SK-N-SH treated with all-trans-retinoic acid at 6 μM for 48 hours (cell line): ENCODE results near the gene PCBP3.

ENCODE experiments used
- ATAC-seq: fragments of 200-7000 bp; cut with Tn5 transposase; 3 replicates; pipeline ENCODE4 v1.9.1; 2020; ENCODE audit warnings: mild to moderate bottlenecking, moderate library complexity
- ARNTL ChIP-seq: fragments of 450-650 bp; formaldehyde crosslinking; IDR thresholded peaks from 2 replicates; pipeline ENCODE4 v1.5.0; 2020; ENCODE audit warnings: low read depth, mild to moderate bottlenecking, moderate library complexity, borderline replicate concordance
- BACH2 ChIP-seq: fragments of 250-450 bp; sonication (Bioruptor Pico); IDR thresholded peaks from 2 replicates; pipeline ENCODE4 v1.9.0; 2021; ENCODE audit warnings: mild to moderate bottlenecking, borderline replicate concordance
- CSDC2 ChIP-seq: fragments of 250-450 bp; sonication (Bioruptor Pico); IDR thresholded peaks from 2 replicates; pipeline ENCODE4 v1.5.0; 2020; ENCODE audit warnings: mild to moderate bottlenecking, moderate library complexity
- ESRRG ChIP-seq: fragments of 250-450 bp; sonication (Bioruptor Pico); IDR thresholded peaks from 2 replicates; pipeline ENCODE4 v1.6.1; 2021; ENCODE audit warnings: mild to moderate bottlenecking
- GLIS3 ChIP-seq: fragments of 250-450 bp; sonication (Bioruptor Pico); IDR thresholded peaks from 2 replicates; pipeline ENCODE4 v1.5.0; 2020; ENCODE audit warnings: mild to moderate bottlenecking, moderate library complexity
- ISL1 ChIP-seq: fragments of 250-450 bp; sonication (Bioruptor Pico); IDR thresholded peaks from 2 replicates; pipeline ENCODE4 v2.1.2; 2022; ENCODE audit warnings: mild to moderate bottlenecking, moderate library complexity
- PPARA ChIP-seq: fragments of 250-450 bp; sonication (Bioruptor Pico); IDR thresholded peaks from 2 replicates; pipeline ENCODE4 v1.5.0; 2020; ENCODE audit warnings: mild to moderate bottlenecking, borderline replicate concordance
- RARB ChIP-seq: fragments of 250-450 bp; sonication (Bioruptor Pico); IDR thresholded peaks from 2 replicates; pipeline ENCODE4 v1.8.0; 2021; ENCODE audit warnings: mild to moderate bottlenecking, moderate library complexity
- SNAI2 ChIP-seq: fragments of 250-450 bp; sonication (Bioruptor Pico); IDR thresholded peaks from 2 replicates; pipeline ENCODE4 v1.5.0; 2020; ENCODE audit warnings: mild to moderate bottlenecking, moderate library complexity
- TCF4 ChIP-seq: fragments of 250-450 bp; sonication (Bioruptor Pico); IDR thresholded peaks from 2 replicates; pipeline ENCODE4 v1.8.0; 2021; ENCODE audit warnings: mild to moderate bottlenecking, moderate library complexity, borderline replicate concordance
- TOX ChIP-seq: fragments of 250-450 bp; sonication (Bioruptor Pico); IDR thresholded peaks from 2 replicates; pipeline ENCODE4 v1.8.0; 2021; ENCODE audit warnings: mild to moderate bottlenecking, moderate library complexity, borderline replicate concordance
- ZC3H10 ChIP-seq: fragments of 250-450 bp; sonication (Bioruptor Pico); IDR thresholded peaks from 2 replicates; pipeline ENCODE4 v1.5.1; 2021; ENCODE audit warnings: mild to moderate bottlenecking, moderate library complexity
- ZFP3 ChIP-seq: fragments of 250-450 bp; sonication (Bioruptor Pico); IDR thresholded peaks from 2 replicates; pipeline ENCODE4 v1.5.0; 2020; ENCODE audit warnings: mild to moderate bottlenecking, moderate library complexity
- ZFP30 ChIP-seq: fragments of 450-650 bp; formaldehyde crosslinking; IDR thresholded peaks from 2 replicates; pipeline ENCODE4 v1.5.0; 2022; ENCODE audit warnings: mild to moderate bottlenecking, moderate library complexity
- ZNF565 ChIP-seq: fragments of 450-650 bp; formaldehyde crosslinking; conservative IDR thresholded peaks from 2 replicates; pipeline ENCODE4 v1.5.0; 2020; ENCODE audit warnings: low read depth, mild to moderate bottlenecking, moderate library complexity
- ZNF70 ChIP-seq: fragments of 450-650 bp; formaldehyde crosslinking; IDR thresholded peaks from 2 replicates; pipeline ENCODE4 v1.5.0; 2020; ENCODE audit warnings: mild to moderate bottlenecking, moderate library complexity
- ZNF8 ChIP-seq: fragments of 450-650 bp; formaldehyde crosslinking; IDR thresholded peaks from 2 replicates; pipeline ENCODE4 v1.5.0; 2020; ENCODE audit warnings: mild to moderate bottlenecking, moderate library complexity
- TF ChIP-seq, protein P1 (sequence below): fragments of 250-450 bp; sonication (Bioruptor Pico); IDR thresholded peaks from 2 replicates; pipeline ENCODE4 v1.8.0; 2020; ENCODE audit warnings: mild to moderate bottlenecking, moderate library complexity, borderline replicate concordance
- TF ChIP-seq, protein P2 (sequence below): fragments of 250-450 bp; sonication (Bioruptor Pico); IDR thresholded peaks from 2 replicates; pipeline ENCODE4 v1.5.1; 2020; ENCODE audit warnings: low read depth, mild to moderate bottlenecking, moderate library complexity
- TF ChIP-seq, protein P3 (sequence below): fragments of 250-450 bp; sonication (Bioruptor Pico); IDR thresholded peaks from 2 replicates; pipeline ENCODE4 v1.5.1; 2021; ENCODE audit warnings: mild to moderate bottlenecking, moderate library complexity
- TF ChIP-seq, protein P4 (sequence below): fragments of 250-450 bp; sonication (Bioruptor Pico); IDR thresholded peaks from 2 replicates; pipeline ENCODE4 v1.8.0; 2021; ENCODE audit warnings: low read depth, mild to moderate bottlenecking, moderate library complexity, borderline replicate concordance
- TF ChIP-seq, protein P5 (sequence below): fragments of 250-450 bp; sonication (Bioruptor Pico); IDR thresholded peaks from 2 replicates; pipeline ENCODE4 v1.5.0; 2020; ENCODE audit warnings: mild to moderate bottlenecking, moderate library complexity

The PCBP3 gene

DNA sequence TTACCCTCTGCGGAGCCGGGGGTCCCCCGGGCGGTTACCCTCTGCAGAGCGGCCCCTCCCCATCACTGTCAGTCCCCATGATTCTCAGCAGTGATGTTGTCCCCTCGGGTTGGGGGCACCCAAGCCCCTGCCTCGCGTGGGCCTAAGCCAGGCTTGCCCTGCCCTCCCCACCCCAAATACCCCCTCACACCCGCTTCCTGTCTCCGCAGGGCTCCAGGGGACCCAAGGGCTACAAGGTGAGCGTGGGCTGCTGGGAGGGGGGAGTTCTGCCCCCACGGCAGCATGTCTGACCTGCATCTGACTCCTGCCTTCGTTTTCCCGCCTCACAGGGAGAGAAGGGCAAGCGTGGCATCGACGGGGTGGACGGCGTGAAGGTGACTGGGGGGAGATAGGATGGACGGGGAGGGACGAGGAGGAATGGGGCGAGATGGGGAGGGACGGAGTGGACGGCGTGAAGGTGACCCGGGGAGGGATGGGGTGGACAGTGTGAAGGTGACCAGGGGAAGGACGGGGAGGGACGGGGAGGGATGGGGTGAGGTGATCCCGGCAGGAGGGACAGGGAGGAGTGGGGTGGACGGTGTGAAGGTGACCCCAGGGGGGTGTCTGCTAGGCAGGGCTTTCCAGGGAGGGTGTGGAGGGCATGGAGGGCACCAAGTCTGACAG, 346.7 kb downstream of the PCBP3 start:
- TF ChIP-seq BACH2 (CRISPR knock-in tag) (no peak), TCF4 (CRISPR knock-in tag) (no peak), ZFP3 (CRISPR knock-in tag) (no peak), GLIS3 (CRISPR knock-in tag) (no peak), ZFP30 (CRISPR knock-in tag) (no peak), PPARA (CRISPR knock-in tag) (no peak), TOX (CRISPR knock-in tag) (no peak), SNAI2 (CRISPR knock-in tag) (no peak), ARNTL (CRISPR knock-in tag) (no peak), ZC3H10 (CRISPR knock-in tag) (no peak), CSDC2 (no peak), RARB (CRISPR knock-in tag) (no peak), ESRRG (CRISPR knock-in tag) (no peak), ZNF8 (CRISPR knock-in tag) (no peak), ZNF70 (CRISPR knock-in tag) (no peak), ISL1 (no peak)
- TF ChIP-seq, protein P1, sequence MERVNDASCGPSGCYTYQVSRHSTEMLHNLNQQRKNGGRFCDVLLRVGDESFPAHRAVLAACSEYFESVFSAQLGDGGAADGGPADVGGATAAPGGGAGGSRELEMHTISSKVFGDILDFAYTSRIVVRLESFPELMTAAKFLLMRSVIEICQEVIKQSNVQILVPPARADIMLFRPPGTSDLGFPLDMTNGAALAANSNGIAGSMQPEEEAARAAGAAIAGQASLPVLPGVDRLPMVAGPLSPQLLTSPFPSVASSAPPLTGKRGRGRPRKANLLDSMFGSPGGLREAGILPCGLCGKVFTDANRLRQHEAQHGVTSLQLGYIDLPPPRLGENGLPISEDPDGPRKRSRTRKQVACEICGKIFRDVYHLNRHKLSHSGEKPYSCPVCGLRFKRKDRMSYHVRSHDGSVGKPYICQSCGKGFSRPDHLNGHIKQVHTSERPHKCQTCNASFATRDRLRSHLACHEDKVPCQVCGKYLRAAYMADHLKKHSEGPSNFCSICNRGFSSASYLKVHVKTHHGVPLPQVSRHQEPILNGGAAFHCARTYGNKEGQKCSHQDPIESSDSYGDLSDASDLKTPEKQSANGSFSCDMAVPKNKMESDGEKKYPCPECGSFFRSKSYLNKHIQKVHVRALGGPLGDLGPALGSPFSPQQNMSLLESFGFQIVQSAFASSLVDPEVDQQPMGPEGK (CRISPR knock-in tag) = no peak
- TF ChIP-seq, protein P2, sequence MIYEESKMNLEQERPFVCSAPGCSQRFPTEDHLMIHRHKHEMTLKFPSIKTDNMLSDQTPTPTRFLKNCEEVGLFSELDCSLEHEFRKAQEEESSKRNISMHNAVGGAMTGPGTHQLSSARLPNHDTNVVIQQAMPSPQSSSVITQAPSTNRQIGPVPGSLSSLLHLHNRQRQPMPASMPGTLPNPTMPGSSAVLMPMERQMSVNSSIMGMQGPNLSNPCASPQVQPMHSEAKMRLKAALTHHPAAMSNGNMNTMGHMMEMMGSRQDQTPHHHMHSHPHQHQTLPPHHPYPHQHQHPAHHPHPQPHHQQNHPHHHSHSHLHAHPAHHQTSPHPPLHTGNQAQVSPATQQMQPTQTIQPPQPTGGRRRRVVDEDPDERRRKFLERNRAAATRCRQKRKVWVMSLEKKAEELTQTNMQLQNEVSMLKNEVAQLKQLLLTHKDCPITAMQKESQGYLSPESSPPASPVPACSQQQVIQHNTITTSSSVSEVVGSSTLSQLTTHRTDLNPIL (CRISPR knock-in tag) = no peak
- TF ChIP-seq, protein P3, sequence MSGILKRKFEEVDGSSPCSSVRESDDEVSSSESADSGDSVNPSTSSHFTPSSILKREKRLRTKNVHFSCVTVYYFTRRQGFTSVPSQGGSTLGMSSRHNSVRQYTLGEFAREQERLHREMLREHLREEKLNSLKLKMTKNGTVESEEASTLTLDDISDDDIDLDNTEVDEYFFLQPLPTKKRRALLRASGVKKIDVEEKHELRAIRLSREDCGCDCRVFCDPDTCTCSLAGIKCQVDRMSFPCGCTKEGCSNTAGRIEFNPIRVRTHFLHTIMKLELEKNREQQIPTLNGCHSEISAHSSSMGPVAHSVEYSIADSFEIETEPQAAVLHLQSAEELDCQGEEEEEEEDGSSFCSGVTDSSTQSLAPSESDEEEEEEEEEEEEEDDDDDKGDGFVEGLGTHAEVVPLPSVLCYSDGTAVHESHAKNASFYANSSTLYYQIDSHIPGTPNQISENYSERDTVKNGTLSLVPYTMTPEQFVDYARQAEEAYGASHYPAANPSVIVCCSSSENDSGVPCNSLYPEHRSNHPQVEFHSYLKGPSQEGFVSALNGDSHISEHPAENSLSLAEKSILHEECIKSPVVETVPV (CRISPR knock-in tag) = no peak
- TF ChIP-seq, protein P4, sequence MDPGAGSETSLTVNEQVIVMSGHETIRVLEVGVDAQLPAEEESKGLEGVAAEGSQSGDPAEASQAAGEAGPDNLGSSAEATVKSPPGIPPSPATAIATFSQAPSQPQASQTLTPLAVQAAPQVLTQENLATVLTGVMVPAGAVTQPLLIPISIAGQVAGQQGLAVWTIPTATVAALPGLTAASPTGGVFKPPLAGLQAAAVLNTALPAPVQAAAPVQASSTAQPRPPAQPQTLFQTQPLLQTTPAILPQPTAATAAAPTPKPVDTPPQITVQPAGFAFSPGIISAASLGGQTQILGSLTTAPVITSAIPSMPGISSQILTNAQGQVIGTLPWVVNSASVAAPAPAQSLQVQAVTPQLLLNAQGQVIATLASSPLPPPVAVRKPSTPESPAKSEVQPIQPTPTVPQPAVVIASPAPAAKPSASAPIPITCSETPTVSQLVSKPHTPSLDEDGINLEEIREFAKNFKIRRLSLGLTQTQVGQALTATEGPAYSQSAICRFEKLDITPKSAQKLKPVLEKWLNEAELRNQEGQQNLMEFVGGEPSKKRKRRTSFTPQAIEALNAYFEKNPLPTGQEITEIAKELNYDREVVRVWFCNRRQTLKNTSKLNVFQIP = no peak
- ATAC-seq = no peak

DNA sequence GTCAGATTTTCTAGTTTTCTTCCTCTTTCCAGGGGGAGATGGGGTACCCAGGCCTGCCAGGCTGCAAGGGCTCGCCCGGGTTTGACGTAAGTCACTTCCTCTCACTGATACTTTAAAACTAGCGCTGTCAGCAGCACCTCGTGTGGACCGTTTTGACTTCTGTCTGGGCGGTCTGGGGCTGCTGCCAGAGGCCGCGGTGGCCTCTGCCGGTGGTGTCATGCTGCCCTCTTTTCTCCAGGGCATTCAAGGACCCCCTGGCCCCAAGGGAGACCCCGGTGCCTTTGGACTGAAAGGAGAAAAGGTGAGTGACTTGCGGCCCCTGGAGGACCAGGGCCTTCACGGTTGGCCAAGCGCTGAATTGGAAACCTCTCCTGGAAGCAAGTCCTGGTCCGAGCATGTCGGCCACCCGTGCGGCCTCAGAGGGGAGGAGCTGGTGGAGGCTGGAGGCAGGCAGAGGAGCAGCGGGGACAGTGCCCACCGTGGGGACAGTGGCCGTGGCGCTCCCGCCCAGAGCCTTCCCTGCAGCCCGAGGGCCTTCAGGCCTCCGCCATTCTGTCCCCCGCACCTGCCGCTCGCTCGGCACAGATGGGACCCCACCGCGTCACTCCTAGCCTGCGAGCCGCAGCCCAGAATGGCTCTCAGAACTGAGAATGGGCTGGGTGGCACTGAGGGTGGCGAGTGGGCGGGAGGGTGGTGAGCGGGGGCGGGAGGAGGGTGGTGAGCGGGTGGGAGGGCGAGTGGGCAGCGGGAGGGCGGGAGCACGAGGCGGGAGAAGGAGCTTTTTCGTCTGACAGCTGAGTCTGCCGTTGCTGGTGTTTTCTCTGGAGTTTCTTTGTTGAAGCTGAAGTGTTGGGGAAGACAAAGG, 347.4 kb downstream of the PCBP3 start:
- no peak for TF ChIP-seq SNAI2 (CRISPR knock-in tag)
- no peak for TF ChIP-seq ZFP3 (CRISPR knock-in tag)
- no peak for TF ChIP-seq ESRRG (CRISPR knock-in tag)
- TF ChIP-seq, protein P5, sequence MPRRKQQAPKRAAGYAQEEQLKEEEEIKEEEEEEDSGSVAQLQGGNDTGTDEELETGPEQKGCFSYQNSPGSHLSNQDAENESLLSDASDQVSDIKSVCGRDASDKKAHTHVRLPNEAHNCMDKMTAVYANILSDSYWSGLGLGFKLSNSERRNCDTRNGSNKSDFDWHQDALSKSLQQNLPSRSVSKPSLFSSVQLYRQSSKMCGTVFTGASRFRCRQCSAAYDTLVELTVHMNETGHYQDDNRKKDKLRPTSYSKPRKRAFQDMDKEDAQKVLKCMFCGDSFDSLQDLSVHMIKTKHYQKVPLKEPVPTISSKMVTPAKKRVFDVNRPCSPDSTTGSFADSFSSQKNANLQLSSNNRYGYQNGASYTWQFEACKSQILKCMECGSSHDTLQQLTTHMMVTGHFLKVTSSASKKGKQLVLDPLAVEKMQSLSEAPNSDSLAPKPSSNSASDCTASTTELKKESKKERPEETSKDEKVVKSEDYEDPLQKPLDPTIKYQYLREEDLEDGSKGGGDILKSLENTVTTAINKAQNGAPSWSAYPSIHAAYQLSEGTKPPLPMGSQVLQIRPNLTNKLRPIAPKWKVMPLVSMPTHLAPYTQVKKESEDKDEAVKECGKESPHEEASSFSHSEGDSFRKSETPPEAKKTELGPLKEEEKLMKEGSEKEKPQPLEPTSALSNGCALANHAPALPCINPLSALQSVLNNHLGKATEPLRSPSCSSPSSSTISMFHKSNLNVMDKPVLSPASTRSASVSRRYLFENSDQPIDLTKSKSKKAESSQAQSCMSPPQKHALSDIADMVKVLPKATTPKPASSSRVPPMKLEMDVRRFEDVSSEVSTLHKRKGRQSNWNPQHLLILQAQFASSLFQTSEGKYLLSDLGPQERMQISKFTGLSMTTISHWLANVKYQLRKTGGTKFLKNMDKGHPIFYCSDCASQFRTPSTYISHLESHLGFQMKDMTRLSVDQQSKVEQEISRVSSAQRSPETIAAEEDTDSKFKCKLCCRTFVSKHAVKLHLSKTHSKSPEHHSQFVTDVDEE (CRISPR knock-in tag) = no peak
- TF ChIP-seq, protein P1 (CRISPR knock-in tag) = no peak
- TF ChIP-seq ZNF565 = no peak
- no peak for TF ChIP-seq PPARA (CRISPR knock-in tag)
- TF ChIP-seq, protein P4 = no peak
- no peak for TF ChIP-seq ARNTL (CRISPR knock-in tag)
- TF ChIP-seq CSDC2 = no peak
- no peak for TF ChIP-seq GLIS3 (CRISPR knock-in tag)
- no peak for TF ChIP-seq ZNF8 (CRISPR knock-in tag)
- no peak for ATAC-seq
